Measurements from ENCODE around the gene CTRL.
A peak's percentile ranks its signal among the peaks of the same experiment; 100 is the strongest.

The CTRL gene

DNA sequence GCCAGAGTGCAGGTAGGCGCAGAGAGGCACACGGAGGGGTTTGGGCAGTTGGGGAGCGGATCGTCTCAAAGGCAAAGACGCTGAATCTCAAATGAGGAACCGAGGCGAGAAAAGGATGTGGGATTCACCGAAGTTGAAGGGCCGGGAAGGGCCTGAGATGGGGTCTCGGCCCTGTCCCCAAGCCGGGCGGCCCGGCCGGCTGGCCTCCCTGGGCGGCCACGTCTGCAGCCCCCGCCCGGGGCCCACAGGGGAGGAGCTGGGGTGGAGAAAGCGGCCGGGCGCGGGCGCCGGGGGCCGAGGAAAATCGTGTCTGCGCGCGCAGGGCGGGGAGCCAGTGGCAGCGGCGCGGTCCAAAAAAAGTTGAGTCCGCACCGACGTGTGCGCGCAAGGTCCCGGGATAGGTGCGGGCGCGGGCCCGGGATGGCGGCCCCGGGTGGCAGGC lies 36.3 kb upstream of the CTRL start:
- H3K36me3 ChIP-seq = no peaks in the 10 kb centered on the region; the same call in none of the 2 replicates

DNA sequence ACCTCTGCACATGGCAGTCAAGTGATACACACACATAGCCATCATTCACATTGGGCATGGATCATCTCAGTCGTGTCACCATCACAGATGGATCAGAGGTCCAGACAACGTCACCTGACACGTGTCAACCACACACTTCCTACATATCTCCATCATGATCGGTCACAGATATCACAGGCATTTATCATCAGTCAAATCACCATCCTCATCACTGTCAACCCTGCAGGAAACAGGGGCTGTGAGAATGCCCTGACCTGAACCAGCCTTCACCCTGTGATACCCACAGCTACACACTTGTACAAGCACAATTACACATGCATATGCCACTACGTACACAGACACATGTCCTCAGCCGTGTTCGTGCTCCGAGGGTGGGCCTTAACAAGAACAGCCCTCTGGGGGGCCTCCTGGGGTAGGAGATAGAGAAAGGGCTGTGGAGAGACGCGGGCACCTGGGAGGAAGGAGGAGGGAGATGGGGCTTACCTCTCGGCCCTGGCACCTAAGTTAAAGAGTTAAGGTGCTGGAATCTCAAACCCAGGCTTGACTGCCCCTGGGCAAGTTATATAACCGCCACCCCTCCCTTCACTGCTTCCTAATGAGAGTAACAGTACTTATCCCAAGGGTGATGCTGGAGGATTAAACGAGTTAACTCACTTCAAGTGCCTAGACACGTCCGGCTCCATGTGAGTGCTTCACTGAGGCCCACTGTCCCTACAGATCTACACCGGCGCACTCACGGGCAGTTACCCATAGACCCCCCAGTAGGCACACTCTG lies 35.7 kb upstream of the CTRL start:
- Histone ChIP-seq H3K27me3 (ENCODE audit: insufficient read depth, low read depth, severe bottlenecking) (no peaks in the 10 kb centered on the region), H3K27ac (peak overlapping the region; percentile 31), H3K36me3 (no peaks in the 10 kb centered on the region; the same call in none of the 2 replicates), H3K9me3 (ENCODE audit: severe bottlenecking) (no peaks in the 10 kb centered on the region), H3K4me3 (ENCODE audit: low read depth, low read length) (peak overlapping the region; percentile 41)
- no peak for DNase-seq
- TF ChIP-seq, protein P1, sequence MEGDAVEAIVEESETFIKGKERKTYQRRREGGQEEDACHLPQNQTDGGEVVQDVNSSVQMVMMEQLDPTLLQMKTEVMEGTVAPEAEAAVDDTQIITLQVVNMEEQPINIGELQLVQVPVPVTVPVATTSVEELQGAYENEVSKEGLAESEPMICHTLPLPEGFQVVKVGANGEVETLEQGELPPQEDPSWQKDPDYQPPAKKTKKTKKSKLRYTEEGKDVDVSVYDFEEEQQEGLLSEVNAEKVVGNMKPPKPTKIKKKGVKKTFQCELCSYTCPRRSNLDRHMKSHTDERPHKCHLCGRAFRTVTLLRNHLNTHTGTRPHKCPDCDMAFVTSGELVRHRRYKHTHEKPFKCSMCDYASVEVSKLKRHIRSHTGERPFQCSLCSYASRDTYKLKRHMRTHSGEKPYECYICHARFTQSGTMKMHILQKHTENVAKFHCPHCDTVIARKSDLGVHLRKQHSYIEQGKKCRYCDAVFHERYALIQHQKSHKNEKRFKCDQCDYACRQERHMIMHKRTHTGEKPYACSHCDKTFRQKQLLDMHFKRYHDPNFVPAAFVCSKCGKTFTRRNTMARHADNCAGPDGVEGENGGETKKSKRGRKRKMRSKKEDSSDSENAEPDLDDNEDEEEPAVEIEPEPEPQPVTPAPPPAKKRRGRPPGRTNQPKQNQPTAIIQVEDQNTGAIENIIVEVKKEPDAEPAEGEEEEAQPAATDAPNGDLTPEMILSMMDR (IDR thresholded peaks at IDR 0.05; ENCODE audit: low read depth, low read length) = no peak

More for the DNA sequence above, 36.3 kb upstream of the CTRL start:
- Histone ChIP-seq H3K27me3 (ENCODE audit: insufficient read depth, low read depth, severe bottlenecking) (no peaks in the 10 kb centered on the region), H3K27ac (peak overlapping the region; percentile 31; the same call in 1 of the 2 replicates), H3K4me3 (ENCODE audit: low read depth, low read length) (peak overlapping the region; percentile 41), H3K9me3 (ENCODE audit: severe bottlenecking) (no peaks in the 10 kb centered on the region)
- DNase-seq = no peak
- TF ChIP-seq, protein P1 (IDR thresholded peaks at IDR 0.05; ENCODE audit: low read depth, low read length) = no peak

DNA sequence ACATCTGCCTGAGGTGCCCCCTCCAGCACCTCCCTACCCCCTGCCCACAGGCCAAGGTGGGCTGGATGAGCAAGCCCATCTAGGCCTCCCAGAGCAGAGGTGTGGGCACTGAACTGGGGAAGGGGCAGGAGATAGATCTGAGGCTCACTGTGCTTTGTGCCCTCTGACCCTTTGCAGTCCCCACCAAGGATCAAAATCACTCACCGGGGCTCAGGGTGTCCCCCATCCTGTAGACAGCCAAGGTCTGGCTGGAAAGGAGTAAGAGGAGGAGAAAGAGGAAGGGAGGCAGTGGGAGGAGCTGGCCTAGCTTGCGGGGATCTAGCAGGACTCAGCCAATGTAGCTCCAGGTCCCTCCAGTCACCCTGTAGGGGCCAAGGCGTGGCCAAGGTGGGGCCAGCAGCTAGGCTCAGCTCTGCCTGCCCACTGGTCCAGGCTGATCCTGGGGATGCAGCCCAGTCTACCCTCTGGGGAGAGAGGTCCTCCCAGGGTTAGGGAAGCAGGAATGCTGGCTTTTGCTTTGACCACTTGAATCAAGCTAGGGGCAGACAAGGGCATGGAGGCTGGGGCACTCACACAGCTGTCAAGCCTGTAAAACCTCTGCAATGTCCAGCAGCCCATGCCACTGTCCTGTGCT lies 35.0 kb upstream of the CTRL start:
- no peaks in the 10 kb centered on the region; the same call in none of the 2 replicates for H3K36me3 ChIP-seq
- DNase-seq = peak; percentile 49
- TF ChIP-seq, protein P1 (IDR thresholded peaks at IDR 0.05; ENCODE audit: low read depth, low read length) = no peak
- no peaks in the 10 kb centered on the region for H3K9me3 ChIP-seq (ENCODE audit: severe bottlenecking)
- H3K27ac ChIP-seq = peak overlapping the region; percentile 62
- H3K27me3 ChIP-seq (ENCODE audit: insufficient read depth, low read depth, severe bottlenecking) = no peaks in the 10 kb centered on the region
- no peak overlapping the region for H3K4me3 ChIP-seq (ENCODE audit: low read depth, low read length)

DNA sequence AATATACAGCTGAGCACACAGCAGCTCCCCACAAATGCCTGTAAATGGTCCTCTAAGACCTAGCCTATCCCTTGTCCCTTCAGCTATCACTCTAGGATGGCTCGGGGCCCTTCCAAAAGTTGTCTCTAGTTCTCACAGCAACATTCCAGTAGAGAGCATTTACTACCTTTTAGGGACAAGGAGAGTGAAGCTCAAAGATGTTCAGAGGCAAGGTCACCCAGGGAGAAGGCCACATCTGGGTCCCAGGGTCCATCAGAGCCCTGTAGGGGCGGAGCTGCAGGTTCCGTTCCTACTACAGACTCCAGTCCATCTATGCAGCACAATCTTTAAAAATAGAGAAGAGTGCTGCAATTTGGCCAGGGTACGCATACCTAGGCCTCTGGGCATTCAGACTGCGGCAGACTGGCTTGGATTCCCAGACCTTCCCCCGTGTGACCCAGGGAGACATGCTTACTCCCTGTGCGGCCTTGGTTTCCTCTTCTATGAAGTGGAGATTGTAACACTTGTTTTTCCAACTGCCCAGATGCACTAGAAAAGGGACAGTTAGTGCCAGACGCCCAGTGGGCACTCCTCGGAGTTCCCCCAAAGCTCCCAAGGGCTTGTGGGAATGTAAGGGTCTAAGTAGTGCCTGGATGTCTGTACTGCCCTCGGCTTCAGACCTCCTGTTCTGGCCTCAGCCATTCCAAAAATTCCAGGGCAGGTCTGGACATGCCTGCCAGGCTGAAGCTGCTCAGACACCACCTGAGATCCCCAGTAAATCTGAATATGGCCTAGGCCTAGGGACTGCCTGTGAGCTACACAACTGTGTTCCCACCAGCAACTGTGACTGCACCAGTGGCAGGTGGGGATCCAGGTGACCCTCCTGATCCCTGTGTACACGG lies 34.2 kb upstream of the CTRL start:
- peaks cover 4% of the 10 kb centered on the region for H3K36me3 ChIP-seq
- no peaks in the 10 kb centered on the region for H3K9me3 ChIP-seq (ENCODE audit: severe bottlenecking)
- H3K4me3 ChIP-seq (ENCODE audit: low read depth, low read length) = no peak overlapping the region
- TF ChIP-seq, protein P1 (IDR thresholded peaks at IDR 0.05; ENCODE audit: low read depth, low read length) = no peak
- H3K27ac ChIP-seq = peak overlapping the region; percentile 62
- DNase-seq = peak; percentile 64
- H3K27me3 ChIP-seq (ENCODE audit: insufficient read depth, low read depth, severe bottlenecking) = no peaks in the 10 kb centered on the region

DNA sequence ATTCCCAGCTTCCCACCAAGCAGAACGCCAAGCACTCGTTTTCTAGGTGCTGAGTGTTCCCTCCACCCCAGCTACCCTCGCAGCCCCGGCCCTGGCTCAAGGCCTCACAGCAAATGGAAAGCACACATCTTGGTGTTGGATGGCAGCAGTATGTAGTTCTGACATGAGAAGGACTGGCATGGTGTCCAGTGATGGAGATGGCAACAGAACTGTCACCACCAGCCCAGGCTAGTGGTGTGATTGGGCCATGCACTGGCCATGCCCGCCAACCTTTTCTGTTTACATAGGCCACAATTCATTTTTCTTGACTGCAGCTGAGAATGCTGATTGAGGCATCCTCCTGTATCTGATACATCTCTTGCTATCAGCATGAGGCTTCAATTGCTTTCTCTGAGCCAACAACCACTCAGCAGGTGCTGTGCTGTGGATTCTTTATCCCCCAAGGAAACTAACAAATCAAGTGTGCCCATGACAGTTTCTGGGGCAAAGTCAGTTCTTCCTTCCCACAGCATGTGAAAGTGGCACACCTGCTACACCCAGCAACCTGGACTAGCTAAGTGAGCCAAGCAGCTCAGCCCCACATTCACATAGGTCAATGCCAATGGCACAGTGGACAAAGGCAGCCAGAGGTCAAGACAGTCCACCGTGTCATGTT lies 32.9 kb upstream of the CTRL start:
- Histone ChIP-seq H3K9me3 (ENCODE audit: severe bottlenecking) (no peaks in the 10 kb centered on the region), H3K27ac (no peak overlapping the region; the same call in 1 of the 2 replicates), H3K36me3 (peaks cover 4% of the 10 kb centered on the region), H3K4me3 (ENCODE audit: low read depth, low read length) (no peak overlapping the region), H3K27me3 (ENCODE audit: insufficient read depth, low read depth, severe bottlenecking) (no peaks in the 10 kb centered on the region)
- no peak for DNase-seq
- TF ChIP-seq, protein P1 (IDR thresholded peaks at IDR 0.05; ENCODE audit: low read depth, low read length) = no peak

Measured in WERI-Rb-1 (cell line).